Adrenal gland (tissue), 12 donors: ENCODE measurements around the gene ZFP36L1. TPM values are rescaled to one million over a fixed set of nuclear protein-coding genes. Genes with fewer than 3 reads are reported as not detected.

Source experiments
- DNase-seq, 7 donors: peaks; one replicate each; pipeline ENCODE4 v3.0.0-alpha.2; 2019 to 2020
- H3K27ac ChIP-seq, 5 donors: fragments of 200-600 bp; sonication (generic) in 4 of 5; 1 replicate in 3 of 5; 2 replicates in 2 of 5; pipeline versions ENCODE4 v1.5.1 to v1.8.0; 2016 to 2020; ENCODE audit warnings: mild to moderate bottlenecking in 1 of 5
- H3K27me3 ChIP-seq: fragments of 200-600 bp; 2 replicates; pipeline ENCODE4 v1.8.0; 2021
- H3K36me3 ChIP-seq, 2 donors: fragments of 200-600 bp; replicated peaks in 1 of 2; 1 replicate in 1 of 2; 2 replicates in 1 of 2; pipeline versions ENCODE4 v1.5.1 to v1.8.0; 2018 to 2022
- H3K4me1 ChIP-seq, 2 donors: fragments of 200-600 bp; replicated peaks in 1 of 2; 1 replicate in 1 of 2; 2 replicates in 1 of 2; pipeline versions ENCODE4 v1.5.1 to v1.8.0; 2018 to 2021
- H3K4me3 ChIP-seq, 4 donors: fragments of 200-600 bp; sonication (generic) in 3 of 4; one replicate each; pipeline ENCODE4 v1.5.1; 2016 to 2018
- H3K9me3 ChIP-seq, 3 donors: fragments of 200-600 bp; sonication (generic) in 1 of 3; replicated peaks in 1 of 3; 1 replicate in 2 of 3; 2 replicates in 1 of 3; pipeline versions ENCODE4 v1.5.1 to v1.8.0; 2016 to 2021
- POLR2A ChIP-seq, 2 donors: fragments of 450-650 bp; IDR thresholded peaks; one replicate each; pipeline ENCODE4 v1.6.1; 2017; ENCODE audit warnings: antibody characterized with exemption in 2 of 2, mild to moderate bottlenecking in 2 of 2, moderate library complexity in 1 of 2
- WGBS, 4 donors: extraction: QIAGEN DNeasy Blood & Tissue Kit in 2 of 4; methylation state at CpG; one replicate each; pipeline versions ENCODE4 v1.1.5 to v1.1.7; 2013 to 2017; 5-methylcytosine and 5-hydroxymethylcytosine counted together
- intact Hi-C, 2 donors: fragments of 100-400 bp; cut with DNase I; formaldehyde crosslinking; loops; one replicate each; pipeline versions ENCODE4 v1.14.1 to v1.15.0; 2022 to 2023
- polyA plus RNA-seq, 3 donors: library from polyadenylated mRNA; stranded (reverse); fragments of 200-250 nt in 2 of 3; fragments of 350-450 nt in 1 of 3; fragmentation: Illumina TruSeq in 1 of 3; extraction: RNeasy Lipid Tissue Mini Kit (QIAGEN cat#74804) in 1 of 3; gene quantifications; one replicate each; pipeline ENCODE4 v1.2.3, GENCODE V29; 2013 to 2014
- total RNA-seq, 9 donors: library from RNA; depleted of rRNA in 4 of 9; stranded (reverse); fragments of >200 nt in 4 of 9; fragments of 120-200 nt in 1 of 9; fragmentation: NEBNext Ultra II Directional in 1 of 9; extraction: Animal tissue kit (Norgen Biotek cat#: 25700) in 1 of 9; gene quantifications; one replicate each; pipeline versions ENCODE4 v1.1.0 to v1.2.4, GENCODE V29; 2013 to 2023
- TF ChIP-seq, protein P1 (sequence below), 6 experiments: fragments of 450-650 bp in 4 of 6; fragments of 200-600 bp in 2 of 6; sonication (generic) in 1 of 6; IDR thresholded peaks; 1 replicate in 5 of 6; 2 replicates in 1 of 6; pipeline versions ENCODE4 v1.5.1 to v1.8.0; 2016 to 2021; ENCODE audit warnings: antibody characterized with exemption in 6 of 6, mild to moderate bottlenecking in 2 of 6, moderate library complexity in 1 of 6
- donor health status: healthy with polysubstance abuse.
- donor health status: Bipolar disorder and iron deficiency.
- donor health status: DM: yes; HTN: yes; CAD: no.
- donor health status: DM: no; HTN: no; CAD: no.
- donor health status: DM: no; HTN: no; CAD: no.
- donor health status: DM: yes; HTN: yes; CAD: no.

Gene ZFP36L1
- total and polyA plus RNA-seq, 12 donors: 25.5 to 332 (median 133) TPM

DNA sequence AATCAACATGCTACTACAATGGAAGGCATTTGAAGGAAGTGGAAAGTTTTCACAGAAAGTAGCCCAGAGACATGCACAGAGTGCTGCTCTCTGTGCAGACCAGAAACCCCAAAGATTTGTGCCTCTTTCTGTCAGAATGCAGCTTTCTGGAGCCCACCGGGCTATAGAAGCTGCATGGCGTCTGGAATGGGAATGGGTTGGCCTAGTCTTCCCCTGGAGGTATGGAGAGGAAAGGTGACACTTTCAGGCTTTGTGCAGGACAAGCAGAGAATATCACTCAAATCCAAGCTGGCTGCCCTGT is 21.3 kb upstream of the ZFP36L1 start:
- peak overlapping the region; percentile 50 to 100 (median 95) for H3K27ac ChIP-seq
- H3K4me1 ChIP-seq: peaks cover 23 to 39% of the 10 kb centered on the region in 2 donors
- intact Hi-C loops: no loop called here
- 36 to 56% (median 44%) methylated on average over 2 of the region's 2 CpGs for WGBS, 4 donors
- H3K9me3 ChIP-seq: no peaks in the 10 kb centered on the region
- TF ChIP-seq POLR2A (IDR thresholded peaks at IDR 0.05): no peak
- TF ChIP-seq, protein P1, sequence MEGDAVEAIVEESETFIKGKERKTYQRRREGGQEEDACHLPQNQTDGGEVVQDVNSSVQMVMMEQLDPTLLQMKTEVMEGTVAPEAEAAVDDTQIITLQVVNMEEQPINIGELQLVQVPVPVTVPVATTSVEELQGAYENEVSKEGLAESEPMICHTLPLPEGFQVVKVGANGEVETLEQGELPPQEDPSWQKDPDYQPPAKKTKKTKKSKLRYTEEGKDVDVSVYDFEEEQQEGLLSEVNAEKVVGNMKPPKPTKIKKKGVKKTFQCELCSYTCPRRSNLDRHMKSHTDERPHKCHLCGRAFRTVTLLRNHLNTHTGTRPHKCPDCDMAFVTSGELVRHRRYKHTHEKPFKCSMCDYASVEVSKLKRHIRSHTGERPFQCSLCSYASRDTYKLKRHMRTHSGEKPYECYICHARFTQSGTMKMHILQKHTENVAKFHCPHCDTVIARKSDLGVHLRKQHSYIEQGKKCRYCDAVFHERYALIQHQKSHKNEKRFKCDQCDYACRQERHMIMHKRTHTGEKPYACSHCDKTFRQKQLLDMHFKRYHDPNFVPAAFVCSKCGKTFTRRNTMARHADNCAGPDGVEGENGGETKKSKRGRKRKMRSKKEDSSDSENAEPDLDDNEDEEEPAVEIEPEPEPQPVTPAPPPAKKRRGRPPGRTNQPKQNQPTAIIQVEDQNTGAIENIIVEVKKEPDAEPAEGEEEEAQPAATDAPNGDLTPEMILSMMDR (IDR thresholded peaks at IDR 0.05): no peak
- no peaks in the 10 kb centered on the region for H3K36me3 ChIP-seq
- no peak for DNase-seq
- peak overlapping the region in 1 of 4 donors; percentile 12 for H3K4me3 ChIP-seq
- no peaks in the 10 kb centered on the region for H3K27me3 ChIP-seq

DNA sequence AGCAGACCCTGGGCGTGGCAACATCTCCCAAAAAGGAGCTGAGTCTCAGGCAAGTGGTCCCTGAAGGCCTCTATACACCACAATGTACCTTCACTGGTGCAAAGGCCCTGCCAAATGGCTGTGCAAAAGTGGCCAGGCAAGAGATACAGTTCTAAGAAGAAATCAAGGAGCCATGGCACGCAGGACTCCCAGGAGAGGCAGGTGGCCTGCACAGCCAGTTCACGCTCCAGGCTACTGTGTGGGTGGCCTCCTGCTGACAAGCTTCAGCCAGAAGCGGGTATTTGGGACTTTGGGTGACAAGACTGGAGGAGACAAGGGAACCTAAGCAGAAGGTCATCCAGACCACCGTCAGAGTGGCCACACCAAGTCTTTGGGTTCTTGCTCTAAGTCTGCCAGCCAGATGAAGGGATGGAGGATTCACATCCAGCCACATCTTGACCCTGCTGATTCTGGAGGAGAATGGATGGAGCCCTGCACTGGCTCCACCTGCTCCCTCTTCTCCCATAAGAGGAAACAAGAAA is 20.5 kb upstream of the ZFP36L1 start:
- H3K4me3 ChIP-seq: no peak overlapping the region
- DNase-seq: peak in 2 of 7 donors; percentile 12 to 48
- peaks cover 23 to 39% of the 10 kb centered on the region in 2 donors for H3K4me1 ChIP-seq
- H3K27ac ChIP-seq: peak overlapping the region in 2 of 5 donors; percentile 99 to 100
- no peaks in the 10 kb centered on the region for H3K9me3 ChIP-seq
- H3K36me3 ChIP-seq: no peaks in the 10 kb centered on the region
- intact Hi-C loops: no loop called here
- TF ChIP-seq POLR2A (IDR thresholded peaks at IDR 0.05): no peak
- TF ChIP-seq, protein P1 (IDR thresholded peaks at IDR 0.05): no peak
- WGBS, 4 donors: 70 to 97% (median 83%) methylated on average over 4 to 5 of the region's 5 CpGs
- no peaks in the 10 kb centered on the region for H3K27me3 ChIP-seq

GRCh38 chr14:68811171-68811570 is 18.3 kb upstream of the ZFP36L1 start:
- H3K4me1 ChIP-seq: peaks cover 22 to 45% of the 10 kb centered on the region in 2 donors
- no peak for TF ChIP-seq POLR2A (IDR thresholded peaks at IDR 0.05)
- TF ChIP-seq, protein P1 (IDR thresholded peaks at IDR 0.05): no peak
- WGBS, 4 donors: 91 to 100% (median 95%) methylated on average over 10 of the region's 10 CpGs
- H3K9me3 ChIP-seq: no peaks in the 10 kb centered on the region
- no peaks in the 10 kb centered on the region for H3K36me3 ChIP-seq
- no peaks in the 10 kb centered on the region for H3K27me3 ChIP-seq
- no peak overlapping the region for H3K4me3 ChIP-seq
- peak in 2 of 7 donors; percentile 12 to 47 for DNase-seq
- H3K27ac ChIP-seq: no peak overlapping the region
- intact Hi-C loops: no loop called here

GRCh38 chr14:68810173-68811153 is 17.6 kb upstream of the ZFP36L1 start:
- intact Hi-C loops: no loop called here
- Histone ChIP-seq H3K36me3 (no peaks in the 10 kb centered on the region), H3K27me3 (no peaks in the 10 kb centered on the region), H3K4me3 (no peak overlapping the region), H3K4me1 (peaks cover 15 to 38% of the 10 kb centered on the region in 2 donors), H3K9me3 (no peaks in the 10 kb centered on the region), H3K27ac (no peak overlapping the region)
- no peak for TF ChIP-seq POLR2A (IDR thresholded peaks at IDR 0.05)
- TF ChIP-seq, protein P1 (IDR thresholded peaks at IDR 0.05): no peak
- peak in 2 of 7 donors; percentile 5 to 35 for DNase-seq
- 85 to 89% (median 86%) methylated on average over 7 to 8 of the region's 8 CpGs for WGBS, 4 donors
